SJCRH30 (cell line): ENCODE measurements around the gene MTFMT. TPM values are rescaled to one million over a fixed set of nuclear protein-coding genes. Genes with fewer than 3 reads are reported as not detected.

Experiments
- DNase-seq, 2 experiments: peaks; one replicate each; pipeline ENCODE4 v3.0.0-alpha.2; 2015 to 2020
- H3K27ac ChIP-seq: fragments of 250-450 bp; sonication (Bioruptor Pico); 2 replicates; pipeline ENCODE4 v1.5.1; 2020; ENCODE audit warnings: mild to moderate bottlenecking, moderate library complexity
- H3K27me3 ChIP-seq: fragments of 250-450 bp; sonication (Bioruptor Pico); 2 replicates; pipeline ENCODE4 v1.5.1; 2020; ENCODE audit warnings: mild to moderate bottlenecking, moderate library complexity
- H3K36me3 ChIP-seq: fragments of 250-450 bp; sonication (Bioruptor Pico); 2 replicates; pipeline ENCODE4 v1.5.1; 2020; ENCODE audit warnings: mild to moderate bottlenecking, moderate library complexity
- H3K4me1 ChIP-seq: fragments of 250-450 bp; sonication (Bioruptor Pico); 2 replicates; pipeline ENCODE4 v1.5.1; 2020; ENCODE audit warnings: mild to moderate bottlenecking, moderate library complexity
- H3K4me3 ChIP-seq: fragments of 250-450 bp; sonication (Bioruptor Pico); 2 replicates; pipeline ENCODE4 v1.5.1; 2020; ENCODE audit warnings: mild to moderate bottlenecking, moderate library complexity
- H3K9me3 ChIP-seq: fragments of 250-450 bp; sonication (Bioruptor Pico); replicated peaks from 2 replicates; pipeline ENCODE4 v1.5.1; 2020; ENCODE audit warnings: mild to moderate bottlenecking, moderate library complexity
- total RNA-seq: library from RNA; depleted of rRNA; stranded (reverse); fragments of >200 nt; shearing (Covaris generic); gene quantifications from 2 replicates; pipeline ENCODE4 v1.2.3, GENCODE V29; 2014; rRNA removed

MTFMT gene
- total RNA-seq, 1 experiment from 2014 or later = 21.9 TPM

GRCh38 chr15:64961013-64961412, 68.4 kb downstream of the MTFMT start:
- Histone ChIP-seq H3K9me3 (no peaks in the 10 kb centered on the region), H3K27ac (no peak overlapping the region), H3K27me3 (no peaks in the 10 kb centered on the region), H3K4me3 (no peak overlapping the region), H3K4me1 (no peaks in the 10 kb centered on the region), H3K36me3 (peaks cover 58% of the 10 kb centered on the region)
- no peak for DNase-seq

- no peaks in the 10 kb centered on the region for H3K9me3 ChIP-seq
- H3K36me3 ChIP-seq = peaks cover 65% of the 10 kb centered on the region
- H3K4me3 ChIP-seq = no peak overlapping the region
- DNase-seq = no peak
- no peaks in the 10 kb centered on the region for H3K4me1 ChIP-seq
- no peak overlapping the region for H3K27ac ChIP-seq
- no peaks in the 10 kb centered on the region for H3K27me3 ChIP-seq
These were observed 69.3 kb downstream of the MTFMT start for GRCh38 chr15:64960153-64960552.

GRCh38 chr15:64959128-64959527, 70.3 kb downstream of the MTFMT start:
- Histone ChIP-seq H3K27ac (no peak overlapping the region), H3K27me3 (no peaks in the 10 kb centered on the region), H3K36me3 (peaks cover 55% of the 10 kb centered on the region), H3K4me3 (no peak overlapping the region), H3K9me3 (no peaks in the 10 kb centered on the region), H3K4me1 (no peaks in the 10 kb centered on the region)
- no peak for DNase-seq

DNA sequence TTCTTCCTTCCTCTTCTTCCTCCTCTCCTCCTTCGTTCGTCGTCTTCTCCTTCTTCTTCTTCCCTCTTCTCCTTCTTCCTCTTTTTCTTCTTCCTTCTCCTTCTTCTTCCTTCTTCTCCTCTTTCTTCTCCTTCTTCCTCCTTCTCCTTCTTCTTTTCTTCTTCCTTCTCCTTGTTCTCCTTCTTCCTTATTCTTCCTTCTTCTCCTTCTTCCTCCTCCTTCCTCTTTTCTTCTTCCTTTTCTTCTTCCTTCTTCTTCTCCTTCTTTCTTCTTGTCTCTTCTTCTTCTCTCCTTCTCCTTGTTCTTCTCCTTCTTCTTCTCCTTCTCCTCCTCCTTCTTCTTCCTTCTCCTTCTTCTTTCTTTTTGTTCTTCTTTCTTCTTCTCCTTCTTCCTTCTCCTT, 75.0 kb downstream of the MTFMT start:
- DNase-seq = no peak
- Histone ChIP-seq H3K36me3 (peaks cover 21% of the 10 kb centered on the region), H3K9me3 (no peaks in the 10 kb centered on the region), H3K4me3 (no peak overlapping the region), H3K27me3 (no peaks in the 10 kb centered on the region), H3K4me1 (no peaks in the 10 kb centered on the region), H3K27ac (no peak overlapping the region)

- Histone ChIP-seq H3K27ac (no peak overlapping the region), H3K4me1 (no peaks in the 10 kb centered on the region)
- DNase-seq = no peak
These were observed 77.5 kb downstream of the MTFMT start for GRCh38 chr15:64951777-64952418.

More at GRCh38 chr15:64951777-64952418, 77.5 kb downstream of the MTFMT start:
- Histone ChIP-seq H3K9me3 (no peaks in the 10 kb centered on the region), H3K27me3 (no peaks in the 10 kb centered on the region), H3K36me3 (peaks cover 14% of the 10 kb centered on the region), H3K4me3 (no peak overlapping the region)

Other genes starting within 250 kb of the MTFMT start
- 21.6 and 22.3 TPM in 2 replicates for gene PIF1, start 204.0 kb downstream of the MTFMT start, total RNA-seq
- 26.7 and 28.5 TPM in 2 replicates for gene PLEKHO2, start 187.7 kb downstream of the MTFMT start, total RNA-seq
- 5.0 and 5.6 TPM in 2 replicates for gene ANKDD1A, start 117.7 kb downstream of the MTFMT start, total RNA-seq
- gene SPG21, start 39.7 kb downstream of the MTFMT start, total RNA-seq = 79.9 and 88.6 TPM in 2 replicates
- gene SLC51B, start 15.7 kb upstream of the MTFMT start, total RNA-seq = 0.36 TPM in 1 of 2 replicates, not detected in the other
- gene RASL12, start 38.4 kb upstream of the MTFMT start, total RNA-seq = 0.08 TPM in 1 of 2 replicates, not detected in the other
- 0.08 and 0.15 TPM in 2 replicates for gene KBTBD13, start 47.1 kb upstream of the MTFMT start, total RNA-seq
- 0.59 and 0.73 TPM in 2 replicates for gene UBAP1L, start 85.6 kb upstream of the MTFMT start, total RNA-seq
- 22.8 and 25.4 TPM in 2 replicates for gene PDCD7, start 104.2 kb upstream of the MTFMT start, total RNA-seq
- gene CLPX, start 155.7 kb upstream of the MTFMT start, total RNA-seq = 43.3 and 44.2 TPM in 2 replicates
- 0.05 TPM in 1 of 2 replicates, not detected in the other for gene CILP, start 181.8 kb upstream of the MTFMT start, total RNA-seq